Esophagus (tissue), 2 donors: Measurements from ENCODE around the gene BRD1. TPM values are rescaled to one million over a fixed set of nuclear protein-coding genes. Genes with fewer than 3 reads are reported as not detected.
A peak's percentile ranks its signal among the peaks of the same experiment; 100 is the strongest.

ENCODE experiments used
- H3K27ac ChIP-seq, 2 donors: one replicate each; pipeline ENCODE4 v1.5.1; 2013; ENCODE audit warnings: low read depth in 2 of 2, mild to moderate bottlenecking in 2 of 2, inconsistent platforms in 1 of 2, low read length in 1 of 2, moderate library complexity in 1 of 2
- H3K27me3 ChIP-seq, 2 donors: one replicate each; pipeline ENCODE4 v1.6.1; 2013; ENCODE audit warnings: low read length in 2 of 2, control low read depth in 1 of 2, mild to moderate bottlenecking in 1 of 2; ENCODE audit not compliant: insufficient read depth in 2 of 2, control insufficient read depth in 1 of 2
- H3K36me3 ChIP-seq, 2 donors: one replicate each; pipeline ENCODE4 v1.6.1; 2013; ENCODE audit warnings: low read length in 1 of 2; ENCODE audit not compliant: control insufficient read depth in 2 of 2, insufficient read depth in 2 of 2
- H3K4me1 ChIP-seq, 2 donors: one replicate each; pipeline ENCODE4 v1.6.1; 2013; ENCODE audit warnings: low read length in 1 of 2; ENCODE audit not compliant: control insufficient read depth in 2 of 2, insufficient read depth in 2 of 2
- H3K4me3 ChIP-seq, 2 donors: one replicate each; pipeline ENCODE4 v1.5.1; 2013; ENCODE audit warnings: low read length in 2 of 2, mild to moderate bottlenecking in 2 of 2, low read depth in 1 of 2, moderate library complexity in 1 of 2
- H3K9me3 ChIP-seq, 2 donors: one replicate each; pipeline ENCODE4 v1.6.1; 2013; ENCODE audit warnings: mild to moderate bottlenecking in 2 of 2, low read depth in 1 of 2, low read length in 1 of 2, moderate library complexity in 1 of 2; ENCODE audit not compliant: control insufficient read depth in 2 of 2, insufficient read depth in 1 of 2
- WGBS, 2 donors: extraction: QIAGEN DNeasy Blood & Tissue Kit; methylation state at CpG; one replicate each; pipeline ENCODE4 v1.1.7; 2013; 5-methylcytosine and 5-hydroxymethylcytosine counted together
- polyA plus RNA-seq, 2 donors: library from polyadenylated mRNA; stranded (reverse); fragments of 200-250 nt; gene quantifications; one replicate each; pipeline ENCODE4 v1.2.3, GENCODE V29; 2013
- donor health status: healthy with polysubstance abuse.
- donor health status: Bipolar disorder and iron deficiency.

The BRD1 gene
- 10 to 100 TPM; 17.7 to 23.5 TPM for polyA plus RNA-seq

DNA sequence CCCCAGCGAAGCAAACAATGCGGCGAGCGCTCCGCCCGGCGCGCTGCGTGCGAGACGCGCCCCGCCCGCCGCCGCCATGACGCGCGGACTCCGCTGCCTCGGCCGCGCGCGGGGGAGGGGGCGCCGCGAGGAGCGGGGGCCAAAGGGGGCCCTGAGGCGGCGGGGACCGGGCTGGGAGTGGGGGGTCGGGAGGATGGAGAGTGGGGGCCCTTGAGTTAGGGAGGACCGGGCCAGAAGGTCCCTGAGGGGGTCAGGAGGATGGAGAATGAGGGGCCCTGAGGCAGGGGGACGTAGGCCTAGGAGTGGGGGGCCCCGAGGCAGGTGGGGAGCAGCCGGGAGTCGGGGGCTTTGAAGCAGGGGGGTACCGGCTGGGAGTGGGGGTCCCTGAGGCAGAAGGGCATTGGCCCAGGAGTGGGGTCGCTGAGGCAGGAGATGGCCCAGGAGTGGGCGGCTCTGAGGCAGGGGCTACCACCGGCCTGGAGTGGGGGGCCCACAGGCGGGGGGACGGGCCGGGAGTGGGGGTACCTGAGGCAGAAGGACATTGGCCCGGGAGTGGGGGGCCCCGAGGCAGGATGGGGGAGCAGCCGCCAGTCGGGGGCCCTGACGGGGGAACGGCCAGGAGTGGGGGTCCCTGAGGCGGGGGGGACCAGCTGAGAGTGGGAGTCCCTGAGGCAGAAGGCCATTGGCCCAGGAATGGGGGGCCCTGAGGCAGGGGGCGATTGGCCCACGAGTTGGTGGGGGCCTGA is at the start of gene BRD1:
BRD1 (minus strand) TSS at position 21 of the 746 bp plus-strand sequence. CDS start 3,556 bp downstream, outside the sequence.
- H3K36me3 ChIP-seq: peaks cover 8 to 24% of the 10 kb centered on the region in 2 donors
- peaks cover 4 to 28% of the 10 kb centered on the region in 2 donors for H3K4me1 ChIP-seq
- 18 to 36% methylated on average over 26 to 54 of the region's 54 CpGs for WGBS, 2 donors
- H3K27me3 ChIP-seq: no peaks in the 10 kb centered on the region
- no peaks in the 10 kb centered on the region for H3K9me3 ChIP-seq
- H3K4me3 ChIP-seq: peak within 1 kb of the TSS; percentile 82 to 88
- H3K27ac ChIP-seq: peak within 1 kb of the TSS; percentile 90 to 96

DNA sequence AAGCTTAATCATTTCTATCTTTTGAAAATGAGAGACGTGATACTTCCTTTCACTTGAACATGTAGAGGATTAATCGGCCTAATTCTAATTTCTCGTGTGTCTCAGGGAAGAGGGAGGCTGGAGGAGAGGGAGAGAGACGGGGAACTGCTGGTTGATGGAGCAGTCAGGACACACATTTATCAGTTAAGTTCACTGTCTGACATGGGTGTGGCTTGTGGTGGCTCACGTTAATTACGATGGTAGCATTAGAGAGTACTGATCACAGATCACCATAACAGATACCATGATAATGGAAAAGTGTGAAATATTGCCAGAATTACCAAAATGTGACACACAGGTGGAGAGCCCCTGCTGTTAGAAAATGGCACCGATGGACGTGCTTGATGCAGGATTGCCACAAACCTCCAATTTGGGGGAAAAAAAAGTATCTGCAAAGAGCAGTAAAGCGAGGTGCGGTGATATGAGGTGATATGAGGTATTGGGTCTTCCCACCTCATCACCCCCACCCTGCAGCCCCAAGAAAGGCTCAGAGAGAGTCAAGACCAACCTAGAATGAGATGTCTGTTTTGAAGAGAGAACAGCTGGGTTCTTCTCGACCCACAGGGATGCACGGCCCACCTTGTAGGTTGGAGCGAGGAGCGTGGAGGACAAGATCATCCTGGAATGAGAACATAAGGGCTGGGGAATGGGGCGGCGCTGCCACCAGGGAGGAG is 45.7 kb upstream of the BRD1 start:
- Histone ChIP-seq H3K4me3 (no peak overlapping the region), H3K27ac (no peak overlapping the region), H3K4me1 (no peaks in the 10 kb centered on the region), H3K27me3 (no peaks in the 10 kb centered on the region), H3K36me3 (peaks cover 2 to 4% of the 10 kb centered on the region in 2 donors), H3K9me3 (peaks cover 0 to 3% of the 10 kb centered on the region in 2 donors)
- WGBS, 2 donors: 85 to 88% methylated on average over 16 of the region's 16 CpGs

DNA sequence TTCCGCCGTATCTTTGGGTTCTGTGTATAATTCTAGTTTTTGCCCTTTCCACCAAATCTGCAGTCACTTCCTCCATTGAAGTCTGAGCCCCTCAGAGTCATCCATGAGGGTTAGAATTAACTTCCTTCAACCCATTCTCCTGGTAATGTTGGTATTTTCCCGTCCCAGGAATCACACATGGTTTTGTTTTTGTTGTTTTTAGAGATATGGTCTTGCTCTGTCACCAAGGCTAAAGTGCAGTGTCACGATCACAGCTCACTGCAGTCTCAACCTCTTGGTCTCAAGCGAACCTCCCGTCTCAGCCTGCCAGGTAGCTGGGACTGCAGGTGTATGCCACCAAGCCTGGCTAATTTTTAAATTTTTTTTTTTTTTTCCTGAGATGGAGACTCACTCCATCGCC is 44.7 kb upstream of the BRD1 start:
- Histone ChIP-seq H3K9me3 (peaks cover 0 to 3% of the 10 kb centered on the region in 2 donors), H3K4me1 (no peaks in the 10 kb centered on the region), H3K27me3 (no peaks in the 10 kb centered on the region), H3K27ac (no peak overlapping the region), H3K36me3 (peaks cover 2% of the 10 kb centered on the region in 2 donors), H3K4me3 (no peak overlapping the region)
- WGBS, 2 donors: 94 to 95% methylated on average over 7 of the region's 7 CpGs

DNA sequence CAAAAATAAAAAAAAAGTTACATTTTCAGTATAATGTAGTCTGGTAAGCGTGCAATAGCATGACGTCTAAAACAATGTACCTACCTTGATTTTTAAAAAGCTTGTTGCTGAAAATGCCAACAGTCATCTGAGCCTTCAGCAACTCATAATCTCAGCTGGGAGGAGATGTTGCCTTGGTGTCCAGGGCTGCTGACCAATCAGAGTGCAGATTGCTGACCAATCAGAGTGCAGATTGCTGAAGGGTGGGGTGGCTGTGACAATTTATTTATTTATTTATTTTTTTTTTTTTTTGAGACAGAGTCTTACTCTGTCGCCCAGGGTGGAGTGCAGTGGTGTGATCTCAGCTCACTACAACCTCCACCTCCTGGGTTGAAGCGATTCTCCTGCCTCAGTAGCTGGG is 43.8 kb upstream of the BRD1 start:
- Histone ChIP-seq H3K9me3 (peaks cover 0 to 3% of the 10 kb centered on the region in 2 donors), H3K27ac (no peak overlapping the region), H3K4me1 (no peaks in the 10 kb centered on the region), H3K4me3 (no peak overlapping the region), H3K36me3 (peaks cover 2% of the 10 kb centered on the region in 2 donors), H3K27me3 (no peaks in the 10 kb centered on the region)
- WGBS, 2 donors: 96% methylated on average over 4 of the region's 4 CpGs

DNA sequence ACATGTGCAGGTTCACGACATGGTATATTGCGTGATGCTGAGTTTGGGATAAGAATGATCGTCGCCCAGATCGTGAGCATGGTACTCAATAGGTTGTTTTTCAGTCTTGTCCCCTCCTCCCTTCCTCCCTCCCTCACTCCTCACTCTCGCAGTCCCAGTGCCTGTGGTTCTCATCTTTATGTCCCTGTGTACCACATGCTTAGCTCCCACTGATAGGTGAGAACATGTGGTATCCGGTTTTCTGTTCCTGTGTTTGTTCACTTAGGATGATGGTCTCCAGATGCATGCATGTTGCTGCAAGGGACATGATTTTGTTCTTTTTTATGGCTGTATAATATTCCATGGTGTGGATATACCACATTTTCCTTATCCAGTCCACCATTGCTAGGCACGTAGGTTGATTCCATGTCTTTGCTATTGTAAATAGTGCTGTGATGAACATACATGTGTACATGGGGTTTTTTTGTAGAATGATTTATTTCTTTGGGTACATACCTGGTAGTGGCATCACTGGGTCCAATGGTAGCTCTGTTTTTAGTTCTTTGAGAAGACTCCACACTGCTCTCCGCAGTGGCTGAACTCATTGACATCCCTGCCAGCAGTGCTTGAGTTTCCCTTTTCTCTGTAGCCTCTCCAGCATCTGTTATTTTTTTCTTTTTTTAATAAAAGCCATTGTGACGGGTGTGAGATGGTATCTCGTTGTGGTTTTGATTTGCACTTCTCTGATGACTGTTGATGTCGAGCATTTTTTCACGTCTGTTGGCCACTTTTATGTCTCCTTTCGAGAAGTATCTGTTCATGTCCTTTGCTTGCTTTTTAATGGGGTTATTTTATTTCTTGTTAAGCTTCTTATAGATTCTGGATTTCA is 42.4 kb upstream of the BRD1 start:
- Histone ChIP-seq H3K4me1 (no peaks in the 10 kb centered on the region), H3K27ac (no peak overlapping the region), H3K9me3 (peaks cover 0 to 3% of the 10 kb centered on the region in 2 donors), H3K27me3 (no peaks in the 10 kb centered on the region), H3K36me3 (peaks cover 2% of the 10 kb centered on the region in 2 donors), H3K4me3 (no peak overlapping the region)
- 86 to 90% methylated on average over 13 to 14 of the region's 14 CpGs for WGBS, 2 donors

DNA sequence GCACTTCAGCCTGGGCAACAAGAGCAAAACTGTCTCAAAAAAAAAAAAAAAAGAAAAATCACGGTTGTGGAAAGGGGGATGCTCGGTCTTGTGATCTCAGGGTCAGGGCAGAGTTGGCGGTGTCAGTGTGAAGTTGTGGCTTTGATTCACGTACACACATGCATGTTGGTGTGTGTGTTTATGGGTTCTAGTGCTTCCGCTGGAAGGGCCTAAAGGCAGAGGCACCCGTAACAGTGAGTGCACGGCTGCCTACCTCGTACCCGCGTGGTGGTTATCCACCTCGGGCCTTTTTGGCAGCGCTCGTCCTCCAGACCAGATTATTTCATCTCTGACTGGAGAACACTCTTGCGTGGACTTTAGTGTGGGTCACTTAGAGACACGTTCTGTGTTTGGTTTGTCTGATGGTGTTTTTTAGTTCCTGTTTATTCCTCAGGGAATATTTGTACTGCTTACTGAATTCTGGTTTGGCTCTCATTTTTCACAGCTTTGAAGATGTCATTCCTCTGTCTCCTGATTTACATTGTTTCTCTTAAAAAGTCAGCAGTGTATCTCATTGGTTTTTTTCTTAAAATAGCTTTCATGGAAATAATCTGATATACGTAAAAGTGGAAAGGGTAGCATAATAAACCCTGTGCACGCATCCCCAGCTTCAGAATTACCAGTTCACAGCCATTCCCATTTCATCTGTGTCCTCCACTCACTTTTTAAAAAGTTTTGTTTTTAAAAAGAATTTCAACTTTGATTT is 41.6 kb upstream of the BRD1 start:
- H3K9me3 ChIP-seq: peaks cover 0 to 3% of the 10 kb centered on the region in 2 donors
- 91 to 92% methylated on average over 17 of the region's 17 CpGs for WGBS, 2 donors
- H3K4me1 ChIP-seq: no peaks in the 10 kb centered on the region
- peaks cover 2 to 4% of the 10 kb centered on the region in 2 donors for H3K36me3 ChIP-seq
- no peak overlapping the region for H3K27ac ChIP-seq
- no peaks in the 10 kb centered on the region for H3K27me3 ChIP-seq
- no peak overlapping the region for H3K4me3 ChIP-seq

DNA sequence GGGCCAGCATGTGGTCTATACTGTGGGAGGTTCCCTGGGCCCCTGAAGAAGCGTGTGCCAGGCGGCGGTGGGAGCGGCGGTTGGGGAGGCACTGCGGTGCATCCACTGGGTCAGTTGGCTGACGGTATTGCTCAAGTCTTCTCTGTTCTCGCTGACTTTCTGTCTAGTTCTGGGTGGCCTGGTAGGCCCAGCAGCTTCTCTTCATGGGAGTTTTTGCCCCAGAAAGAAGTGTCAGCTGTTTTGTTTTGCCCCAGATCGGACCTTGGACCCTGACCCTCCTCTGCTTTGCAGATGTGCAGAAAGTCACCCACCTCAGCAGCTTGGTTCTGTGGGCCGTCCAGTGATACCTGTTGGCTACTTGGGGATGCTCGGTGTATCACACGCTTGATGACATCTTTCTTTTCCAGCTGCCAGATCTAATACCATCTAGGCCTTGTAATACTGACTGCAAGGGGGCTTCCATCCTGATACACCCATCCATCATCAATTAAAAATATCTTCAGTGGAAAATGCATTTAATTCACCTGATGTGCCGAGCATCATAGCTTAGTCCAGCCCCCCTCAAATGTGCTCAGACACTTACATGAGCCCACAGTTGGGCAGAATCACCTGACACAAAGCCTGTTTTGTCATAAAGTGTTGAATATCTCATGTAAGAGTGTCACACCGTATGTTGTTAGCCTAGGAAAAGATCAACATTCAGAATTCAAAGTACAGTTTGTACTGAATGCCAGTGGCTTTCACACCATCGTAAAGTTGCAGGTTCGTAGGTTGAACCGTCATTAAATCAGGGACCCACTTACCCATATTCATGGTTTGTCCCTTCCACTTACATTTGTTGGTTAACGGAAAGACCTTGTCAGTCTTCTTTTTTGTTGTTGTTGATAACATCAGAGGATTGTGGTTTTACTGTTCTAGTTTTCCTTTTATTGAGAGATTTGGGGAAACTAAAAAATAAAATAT is 39.9 kb upstream of the BRD1 start:
- H3K27ac ChIP-seq: peak overlapping the region; percentile 29 to 56
- no peak overlapping the region for H3K4me3 ChIP-seq
- WGBS, 2 donors: 93 to 94% methylated on average over 18 of the region's 18 CpGs
- no peaks in the 10 kb centered on the region for H3K27me3 ChIP-seq
- peaks cover 2% of the 10 kb centered on the region in 2 donors for H3K36me3 ChIP-seq
- H3K4me1 ChIP-seq: no peaks in the 10 kb centered on the region
- H3K9me3 ChIP-seq: peaks cover 0 to 3% of the 10 kb centered on the region in 2 donors

DNA sequence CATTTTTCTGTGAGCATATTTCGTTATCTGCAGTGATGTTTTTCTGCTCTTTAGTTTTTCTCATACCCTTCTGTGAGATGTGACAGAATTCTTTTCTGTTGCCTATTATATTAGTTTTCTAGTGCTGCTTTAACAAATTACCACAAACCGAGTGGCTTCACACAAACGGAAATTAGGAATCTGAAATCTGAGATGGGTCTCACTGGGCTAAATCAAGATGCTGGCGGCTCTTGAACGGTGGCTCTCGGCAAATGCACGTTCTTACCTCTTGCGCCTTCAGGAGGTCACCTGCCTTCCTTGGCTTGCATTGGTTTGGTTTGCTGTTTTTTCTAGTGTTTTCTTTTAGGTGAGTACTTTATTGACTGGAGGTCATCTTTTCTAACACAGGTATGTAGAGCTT is 39.0 kb upstream of the BRD1 start:
- WGBS, 2 donors: 88 to 90% methylated on average over 8 of the region's 8 CpGs
- no peak overlapping the region for H3K27ac ChIP-seq
- no peaks in the 10 kb centered on the region for H3K4me1 ChIP-seq

More for the DNA sequence above, 39.0 kb upstream of the BRD1 start:
- Histone ChIP-seq H3K36me3 (peaks cover 2% of the 10 kb centered on the region in 2 donors), H3K27me3 (no peaks in the 10 kb centered on the region), H3K4me3 (no peak overlapping the region), H3K9me3 (peaks cover 0 to 3% of the 10 kb centered on the region in 2 donors)
